UCSD-AML1 (cell line): ENCODE measurements around the gene JMJD7.
A peak's percentile ranks its signal among the peaks of the same experiment; 100 is the strongest.

Source experiments
- DNase-seq: peaks from one replicate; lab custom pipeline; 2025; ENCODE audit not compliant: unreplicated experiment; lab: John Stamatoyannopoulos, UW

JMJD7 gene

DNA sequence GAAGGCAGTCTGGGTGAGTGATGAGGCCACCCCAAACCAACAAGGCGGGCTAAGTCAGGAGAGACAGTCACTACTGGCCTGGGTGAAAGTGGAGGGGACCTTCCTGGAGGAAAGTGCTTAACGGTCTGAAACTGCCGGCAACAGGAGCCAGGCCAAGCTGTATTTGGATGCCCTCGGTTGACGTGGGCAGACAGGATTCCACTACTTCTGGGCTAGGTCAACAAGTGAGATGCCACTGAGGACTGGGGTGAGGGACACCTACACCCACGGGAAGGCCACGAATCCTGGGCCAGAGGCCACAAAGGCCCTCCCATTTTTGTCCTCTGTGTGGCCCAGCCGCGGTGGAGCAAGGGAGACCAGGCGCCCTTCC, 53.6 kb downstream of the JMJD7 start:
- no peak for DNase-seq

GRCh38 chr15:41881920-41882688, 54.2 kb downstream of the JMJD7 start:
- no peak for DNase-seq

DNA sequence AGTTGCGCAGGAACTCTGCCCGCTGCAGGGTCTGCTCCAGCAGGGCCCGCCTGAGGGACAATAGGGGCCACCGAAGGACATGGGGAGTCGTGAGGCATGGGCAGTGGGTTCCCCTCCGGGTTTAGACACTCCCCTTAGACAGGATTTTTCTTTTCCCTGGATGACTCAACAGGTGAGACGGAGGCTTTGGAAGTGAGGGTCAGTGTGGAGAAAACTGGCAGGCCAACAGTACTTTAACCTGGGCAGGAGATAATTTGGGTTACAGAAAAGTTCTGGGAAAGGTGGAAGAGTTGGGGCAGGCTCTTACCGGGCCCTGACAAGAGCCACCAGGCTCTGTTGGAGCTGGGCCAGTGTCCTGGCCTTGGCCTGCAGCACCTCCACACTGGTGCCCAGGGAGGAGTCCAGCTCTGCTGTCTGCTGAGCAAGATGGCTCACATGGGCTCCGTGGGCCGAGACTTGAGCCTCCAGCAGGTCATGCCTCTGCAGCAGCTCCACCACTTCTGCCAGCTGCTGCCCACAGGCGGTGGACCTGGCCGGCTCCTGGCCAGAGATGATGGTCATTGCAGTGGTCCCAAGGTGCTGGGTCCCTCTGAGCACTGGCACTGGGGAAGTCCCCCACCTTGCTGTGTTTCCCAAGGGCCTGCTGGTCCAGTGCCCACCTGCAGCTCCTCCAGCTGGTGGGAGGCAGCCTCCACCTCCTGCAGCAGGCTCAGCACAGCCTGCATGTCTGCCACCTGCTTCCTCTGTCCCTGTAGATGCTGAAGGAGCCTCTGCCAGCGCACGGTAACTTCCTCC, 55.0 kb downstream of the JMJD7 start:
- DNase-seq = peak; percentile 36

- DNase-seq = no peak
Observed at GRCh38 chr15:41883484-41883825, 55.6 kb downstream of the JMJD7 start.

GRCh38 chr15:41884458-41884857, 56.6 kb downstream of the JMJD7 start:
- no peak for DNase-seq

DNA sequence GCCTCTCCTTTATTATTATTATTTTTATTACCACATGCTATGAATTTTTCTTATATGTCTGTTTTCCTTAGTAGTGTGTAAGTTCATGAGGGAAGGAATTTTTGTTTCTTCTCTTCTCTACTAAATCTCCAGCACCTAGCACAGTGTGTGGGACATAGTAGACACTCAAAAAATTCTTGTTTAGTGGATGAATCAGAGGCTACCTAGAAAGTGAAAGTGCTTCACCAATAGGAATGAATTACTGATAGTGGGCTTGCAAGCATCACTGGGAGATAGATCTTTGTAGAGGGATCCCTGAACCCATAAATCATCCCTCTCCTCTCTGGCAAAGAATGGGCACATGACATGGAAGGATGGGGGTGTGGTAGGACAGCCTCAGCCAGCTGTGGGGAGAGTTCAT, 57.4 kb downstream of the JMJD7 start:
- no peak for DNase-seq

- DNase-seq = no peak
Observed at GRCh38 chr15:41885841-41886240, 57.9 kb downstream of the JMJD7 start.

DNA sequence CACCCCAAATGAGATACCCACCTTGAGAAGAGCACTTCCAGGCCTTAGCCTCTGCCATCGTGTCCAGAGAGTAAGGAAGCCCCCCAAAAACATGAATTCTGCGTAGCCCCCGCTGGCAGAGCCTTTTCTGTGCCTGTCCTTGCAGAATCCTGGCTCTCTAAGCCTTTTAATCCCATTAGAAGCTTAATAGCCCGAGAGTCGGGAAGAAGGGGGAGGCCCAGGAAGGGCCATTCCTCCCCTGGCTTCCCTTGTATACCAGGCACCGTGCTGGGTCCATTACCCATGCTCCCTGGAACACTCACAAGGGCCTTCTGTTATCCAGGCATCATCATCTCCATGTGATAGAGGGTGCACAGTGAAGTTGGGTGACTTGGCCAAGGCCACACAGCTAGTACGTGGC, 58.8 kb downstream of the JMJD7 start:
- no peak for DNase-seq

DNA sequence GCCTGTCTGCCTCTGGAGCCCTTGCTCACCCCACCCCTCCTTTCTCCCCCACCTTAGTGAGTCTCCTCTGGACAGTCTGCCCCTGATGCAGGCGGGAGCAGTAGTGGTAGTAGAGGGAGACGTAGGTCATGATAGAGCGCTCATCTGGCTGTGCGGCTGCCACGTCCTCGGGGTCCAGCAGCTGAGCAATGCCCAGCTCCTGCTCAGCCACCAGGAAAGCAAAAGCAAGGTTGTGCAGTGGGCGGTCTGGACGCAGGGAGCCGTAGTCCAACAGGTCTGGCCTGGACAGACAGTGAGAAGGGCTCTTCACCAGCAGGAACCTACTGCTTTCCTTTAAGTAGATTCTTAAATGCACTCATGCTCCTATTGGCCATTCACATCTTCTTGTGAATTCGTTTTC, 59.3 kb downstream of the JMJD7 start:
- no peak for DNase-seq
